ENCODE data around the gene CD24.
A peak's percentile ranks its signal among the peaks of the same experiment; 100 is the strongest.

Gene CD24

DNA sequence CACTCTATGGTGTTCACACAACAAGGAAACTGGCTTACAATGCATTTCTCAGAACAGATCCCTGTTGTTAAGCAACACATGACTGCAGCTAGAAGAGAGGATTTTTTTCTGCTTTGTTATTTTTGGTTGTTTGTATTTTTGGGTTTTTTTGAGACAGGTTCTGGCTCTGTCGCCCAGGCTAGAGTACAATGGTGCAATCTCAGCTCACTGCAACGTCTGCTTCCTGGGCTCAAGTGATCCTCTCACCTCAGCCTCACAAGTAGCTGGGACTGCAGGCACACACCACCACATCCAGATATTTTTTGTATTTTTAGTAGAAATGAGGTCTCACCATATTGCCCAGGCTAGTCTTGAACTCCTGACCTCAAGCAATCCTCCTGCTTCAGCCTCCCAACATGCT is 12.7 kb downstream of the CD24 start:
- TF ChIP-seq CTCF (IDR thresholded peaks at IDR 0.05; ENCODE audit: low read depth, low read length, missing control alignments): no peak
- H3K4me3 ChIP-seq (ENCODE audit: low read depth, low read length): no peak overlapping the region
- no peaks in the 10 kb centered on the region for H3K27me3 ChIP-seq (replicated peaks)
- no peaks in the 10 kb centered on the region for H3K36me3 ChIP-seq (replicated peaks)
- no peak overlapping the region for H3K27ac ChIP-seq
- DNase-seq: no peak
- in situ Hi-C loops (cut with HindIII; ENCODE audit: low pct_ligation_motif_present, low sequenced_read_pairs): no loop called here

GRCh38 chr6:106961136-106961535 is 13.4 kb downstream of the CD24 start:
- Histone ChIP-seq H3K27me3 (replicated peaks) (no peaks in the 10 kb centered on the region), H3K4me3 (ENCODE audit: low read depth, low read length) (no peak overlapping the region), H3K27ac (no peak overlapping the region), H3K36me3 (replicated peaks) (no peaks in the 10 kb centered on the region)
- no peak for TF ChIP-seq CTCF (IDR thresholded peaks at IDR 0.05; ENCODE audit: low read depth, low read length, missing control alignments)
- in situ Hi-C loops (cut with HindIII; ENCODE audit: low pct_ligation_motif_present, low sequenced_read_pairs): no loop called here
- no peak for DNase-seq

GRCh38 chr6:106959985-106960384 is 14.5 kb downstream of the CD24 start:
- Histone ChIP-seq H3K27ac (no peak overlapping the region), H3K27me3 (replicated peaks) (no peaks in the 10 kb centered on the region), H3K4me3 (ENCODE audit: low read depth, low read length) (no peak overlapping the region), H3K36me3 (replicated peaks) (no peaks in the 10 kb centered on the region)
- no peak for TF ChIP-seq CTCF (IDR thresholded peaks at IDR 0.05; ENCODE audit: low read depth, low read length, missing control alignments)
- in situ Hi-C loops (cut with HindIII; ENCODE audit: low pct_ligation_motif_present, low sequenced_read_pairs): no loop called here
- DNase-seq: no peak

GRCh38 chr6:106939848-106940247 is 34.7 kb downstream of the CD24 start:
- H3K27ac ChIP-seq: no peak overlapping the region
- no peak for DNase-seq
- H3K27me3 ChIP-seq (replicated peaks): no peaks in the 10 kb centered on the region
- TF ChIP-seq CTCF (IDR thresholded peaks at IDR 0.05; ENCODE audit: low read depth, low read length, missing control alignments): no peak
- H3K36me3 ChIP-seq (replicated peaks): no peaks in the 10 kb centered on the region
- in situ Hi-C loops (cut with HindIII; ENCODE audit: low pct_ligation_motif_present, low sequenced_read_pairs): no loop called here
- no peak overlapping the region for H3K4me3 ChIP-seq (ENCODE audit: low read depth, low read length)

DNA sequence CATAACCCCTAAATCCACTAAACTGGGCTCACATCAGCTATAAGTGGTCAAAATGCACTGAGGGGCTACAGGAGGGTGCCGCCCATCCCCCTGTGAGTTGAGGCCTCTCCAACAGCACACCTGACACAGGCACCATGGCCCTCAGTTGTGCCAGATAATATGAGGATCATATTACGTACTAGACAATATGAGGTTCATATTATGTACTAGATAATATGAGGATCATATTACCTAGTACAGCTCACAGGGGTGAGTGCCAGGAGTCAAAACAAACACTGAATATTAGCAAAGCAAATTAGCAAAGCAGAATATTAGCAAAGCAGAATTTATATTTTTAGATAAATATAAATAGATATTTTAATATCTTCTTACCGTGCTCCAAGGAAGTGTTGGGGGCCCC is 35.3 kb downstream of the CD24 start:
- no peak for DNase-seq
- no peaks in the 10 kb centered on the region for H3K36me3 ChIP-seq (replicated peaks)
- no peak for TF ChIP-seq CTCF (IDR thresholded peaks at IDR 0.05; ENCODE audit: low read depth, low read length, missing control alignments)
- no peaks in the 10 kb centered on the region for H3K27me3 ChIP-seq (replicated peaks)
- no peak overlapping the region for H3K4me3 ChIP-seq (ENCODE audit: low read depth, low read length)
- H3K27ac ChIP-seq: no peak overlapping the region
- in situ Hi-C loops (cut with HindIII; ENCODE audit: low pct_ligation_motif_present, low sequenced_read_pairs): no loop called here

GRCh38 chr6:106927531-106928398 is 46.8 kb downstream of the CD24 start:
- DNase-seq: peak; percentile 43
- H3K36me3 ChIP-seq (replicated peaks): no peaks in the 10 kb centered on the region
- in situ Hi-C loops (cut with HindIII; ENCODE audit: low pct_ligation_motif_present, low sequenced_read_pairs): no loop called here
- H3K4me3 ChIP-seq (ENCODE audit: low read depth, low read length): no peak overlapping the region
- no peaks in the 10 kb centered on the region for H3K27me3 ChIP-seq (replicated peaks)
- no peak overlapping the region for H3K27ac ChIP-seq
- TF ChIP-seq CTCF (IDR thresholded peaks at IDR 0.05; ENCODE audit: low read depth, low read length, missing control alignments): no peak
